GDM1 (cell line): ENCODE results near the gene SCLY.

ENCODE experiments used
- DNase-seq: peaks from one replicate; lab custom pipeline; 2025; lab: John Stamatoyannopoulos, UW

The SCLY gene

DNA sequence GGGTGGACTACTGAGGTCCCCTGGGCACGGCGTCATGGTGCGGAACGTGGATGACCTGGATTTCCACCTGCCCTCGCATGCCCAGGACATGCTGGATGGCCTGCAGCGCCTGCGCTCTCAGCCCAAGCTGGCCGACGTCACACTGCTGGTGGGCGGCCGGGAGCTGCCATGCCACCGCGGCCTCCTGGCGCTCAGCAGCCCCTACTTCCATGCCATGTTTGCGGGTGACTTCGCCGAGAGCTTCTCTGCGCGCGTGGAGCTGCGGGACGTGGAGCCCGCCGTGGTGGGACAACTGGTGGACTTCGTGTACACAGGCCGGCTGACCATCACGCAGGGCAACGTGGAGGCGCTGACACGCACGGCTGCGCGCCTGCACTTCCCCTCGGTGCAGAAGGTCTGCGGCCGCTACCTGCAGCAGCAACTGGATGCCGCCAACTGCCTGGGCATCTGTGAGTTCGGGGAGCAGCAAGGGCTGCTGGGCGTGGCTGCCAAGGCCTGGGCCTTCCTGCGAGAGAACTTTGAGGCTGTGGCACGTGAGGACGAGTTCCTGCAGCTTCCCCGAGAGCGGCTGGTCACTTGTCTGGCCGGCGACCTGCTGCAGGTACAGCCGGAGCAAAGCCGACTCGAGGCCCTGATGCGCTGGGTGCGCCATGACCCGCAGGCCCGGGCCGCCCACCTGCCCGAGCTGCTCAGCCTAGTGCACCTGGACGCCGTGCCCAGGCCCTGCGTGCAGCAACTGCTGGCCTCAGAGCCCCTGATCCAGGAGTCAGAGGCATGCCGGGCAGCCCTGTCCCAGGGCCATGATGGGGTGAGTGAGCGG is 80.1 kb downstream of the SCLY start:
- no peak for DNase-seq

DNA sequence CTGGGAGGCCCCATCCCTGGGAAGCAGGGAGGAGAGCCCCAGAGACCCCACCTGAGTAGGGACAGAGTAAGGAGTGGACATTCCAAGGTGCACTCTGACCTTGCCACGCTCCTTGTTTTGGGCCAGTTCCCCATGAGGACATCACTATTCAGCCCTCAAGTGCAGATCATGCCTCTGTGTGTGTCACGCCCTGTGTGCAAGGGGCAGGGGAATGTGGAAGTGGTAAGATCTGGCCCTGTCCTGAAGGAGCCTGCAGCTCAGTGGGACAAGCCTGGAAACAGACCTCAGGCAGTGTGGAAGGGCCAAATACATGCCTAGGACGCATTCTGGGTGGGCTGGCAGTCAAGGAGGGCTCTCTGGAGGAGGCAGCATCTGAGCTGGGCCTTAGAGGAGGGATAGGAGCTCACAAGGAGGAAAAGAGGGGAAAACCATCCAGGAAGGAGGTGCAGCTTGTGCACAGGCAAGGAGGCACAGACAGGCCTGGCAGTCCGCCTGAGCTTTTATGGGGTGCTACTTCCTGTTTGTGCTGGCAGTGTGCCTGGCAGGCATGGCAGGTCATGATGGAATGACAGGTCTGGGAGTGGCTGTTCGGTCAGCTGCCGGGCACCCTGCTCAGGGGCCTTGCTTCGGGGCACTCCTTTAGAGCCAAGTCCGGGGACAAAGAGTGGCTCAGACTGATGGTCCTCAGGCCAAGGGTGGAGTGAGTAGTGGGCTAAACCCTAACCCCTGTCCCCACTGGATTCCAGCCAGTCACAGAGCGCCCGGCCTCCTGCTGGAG is 80.9 kb downstream of the SCLY start:
- DNase-seq, result no peak

DNA sequence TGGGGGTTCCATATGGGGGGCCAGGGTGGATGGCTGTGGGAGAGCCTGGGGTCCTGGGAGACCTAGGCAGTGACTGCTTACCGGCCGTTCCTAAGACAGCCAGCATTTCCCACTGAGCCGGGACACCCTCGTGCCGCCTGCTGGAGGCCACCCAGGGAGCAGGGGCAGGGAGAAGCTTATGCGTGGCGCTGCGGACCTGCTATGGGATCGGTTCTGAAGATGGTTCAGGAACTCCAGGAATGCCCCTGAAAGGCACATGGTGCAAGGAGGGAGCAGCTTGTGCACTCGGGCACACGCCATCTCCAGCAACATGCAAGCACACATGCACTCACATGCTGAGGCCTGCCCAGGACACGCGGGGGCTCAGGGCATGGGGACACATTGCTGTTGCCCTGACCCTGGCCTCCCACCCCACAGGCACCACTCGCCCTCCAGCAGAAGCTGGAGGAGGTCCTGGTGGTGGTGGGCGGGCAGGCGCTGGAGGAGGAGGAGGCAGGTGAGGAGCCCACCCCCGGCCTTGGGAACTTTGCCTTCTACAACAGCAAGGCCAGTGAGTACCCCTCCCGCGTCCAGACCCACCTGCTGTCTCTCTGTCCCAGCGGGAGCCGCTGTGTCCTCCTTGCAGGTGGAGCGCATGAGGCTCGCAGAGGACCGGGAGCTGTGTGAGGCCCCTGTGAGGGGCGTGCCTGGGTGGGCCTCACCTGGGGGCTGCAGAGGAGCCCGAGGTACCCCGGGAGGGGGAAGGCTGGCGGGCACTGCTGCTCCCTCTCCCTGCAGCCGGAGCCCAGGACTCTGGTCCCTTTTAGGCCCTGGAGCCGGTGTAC is 81.8 kb downstream of the SCLY start:
- no peak for DNase-seq

DNA sequence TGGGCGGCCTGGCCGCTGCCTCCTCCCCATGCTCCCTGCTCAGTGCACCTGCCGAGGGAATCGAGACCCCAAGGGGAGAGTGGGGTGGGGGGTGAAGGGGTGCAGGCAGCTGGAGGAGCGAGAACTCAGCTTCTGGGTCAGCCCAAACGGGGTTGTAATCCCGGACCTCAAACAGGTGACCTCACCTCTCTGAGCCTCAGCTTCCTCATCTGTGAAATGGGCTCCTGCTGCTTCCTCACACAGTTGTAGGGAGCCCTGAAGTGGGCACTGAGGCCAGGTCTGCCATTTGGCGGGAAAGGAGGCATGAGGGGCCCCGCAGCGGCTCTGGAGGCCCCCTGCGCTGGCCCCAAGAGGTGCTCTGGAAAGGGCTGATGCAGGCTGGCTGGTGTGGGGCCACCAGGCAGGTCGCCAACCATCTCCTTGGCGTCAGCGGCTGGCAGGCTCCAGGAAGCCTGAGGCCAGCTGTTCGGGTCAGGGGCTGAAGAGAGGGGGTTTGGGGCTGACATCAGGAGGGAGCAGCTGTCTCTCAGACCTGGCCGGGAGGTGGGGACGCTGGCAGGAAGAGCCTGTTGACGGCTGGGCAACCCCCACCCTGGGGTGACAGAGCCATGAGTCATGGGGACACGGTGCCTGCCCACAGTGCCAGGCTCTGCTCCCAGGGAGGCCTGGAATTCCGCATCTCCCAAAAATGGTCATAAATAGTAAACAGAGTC is 82.6 kb downstream of the SCLY start:
- DNase-seq, result no peak

DNA sequence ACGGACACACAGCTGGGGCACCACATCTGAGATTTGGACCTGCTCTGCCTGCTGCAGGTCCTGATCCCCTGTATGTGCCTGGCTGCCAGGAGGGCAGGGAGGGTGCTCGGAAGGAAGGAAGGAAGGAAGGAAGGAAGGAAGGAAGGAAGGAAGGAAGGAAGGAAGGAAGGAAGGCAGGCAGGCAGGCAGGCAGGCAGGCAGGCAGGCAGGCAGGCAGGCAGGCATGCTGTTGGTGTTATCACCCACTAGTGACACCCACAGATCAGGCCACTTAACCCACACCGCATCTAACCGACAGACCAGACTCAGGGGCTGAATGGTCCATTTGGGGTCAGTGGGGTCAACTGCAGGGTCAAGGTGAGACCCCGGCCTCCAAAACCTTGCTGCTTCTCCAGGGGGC is 83.5 kb downstream of the SCLY start:
- no peak for DNase-seq

DNA sequence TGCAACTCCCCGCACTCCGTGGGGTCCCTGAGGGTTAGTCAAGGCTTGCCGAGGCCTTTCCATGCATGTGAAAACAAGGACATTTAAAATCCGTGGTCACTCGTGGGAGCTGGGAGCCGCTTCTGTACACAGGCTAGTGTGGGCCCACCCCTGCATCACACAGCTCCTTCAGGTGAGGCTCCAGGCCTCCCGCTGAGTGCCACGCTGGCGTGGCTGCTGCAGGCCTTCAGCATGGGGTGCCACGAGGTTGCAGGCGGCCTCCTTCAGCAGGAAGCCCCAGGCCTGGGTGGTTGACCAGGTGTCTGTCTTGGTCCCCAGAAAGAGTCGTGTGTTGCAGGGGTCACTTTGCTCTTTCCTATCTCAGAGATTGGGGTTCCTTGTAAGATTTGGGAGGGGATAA is 84.2 kb downstream of the SCLY start:
- DNase-seq, result no peak

DNA sequence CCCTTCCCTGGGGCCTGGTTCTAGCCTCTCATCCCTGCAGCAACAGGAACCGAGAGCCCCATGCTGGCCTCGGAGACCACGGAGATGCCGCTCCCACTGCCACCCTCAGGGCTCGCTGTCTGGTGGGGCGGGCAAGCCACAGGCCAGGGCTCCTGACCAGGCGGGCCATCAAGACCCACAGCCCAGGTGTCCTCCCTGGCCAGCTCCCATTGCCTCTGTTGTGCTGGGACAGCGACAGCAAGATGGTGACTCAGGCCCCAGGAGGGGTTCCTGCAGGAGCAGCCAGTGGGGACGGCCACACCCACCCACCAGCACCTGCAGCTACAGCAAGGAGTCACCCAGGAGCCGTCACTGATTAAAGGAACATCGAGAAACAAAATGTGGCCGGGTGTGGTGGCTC is 85.0 kb downstream of the SCLY start:
- no peak for DNase-seq

DNA sequence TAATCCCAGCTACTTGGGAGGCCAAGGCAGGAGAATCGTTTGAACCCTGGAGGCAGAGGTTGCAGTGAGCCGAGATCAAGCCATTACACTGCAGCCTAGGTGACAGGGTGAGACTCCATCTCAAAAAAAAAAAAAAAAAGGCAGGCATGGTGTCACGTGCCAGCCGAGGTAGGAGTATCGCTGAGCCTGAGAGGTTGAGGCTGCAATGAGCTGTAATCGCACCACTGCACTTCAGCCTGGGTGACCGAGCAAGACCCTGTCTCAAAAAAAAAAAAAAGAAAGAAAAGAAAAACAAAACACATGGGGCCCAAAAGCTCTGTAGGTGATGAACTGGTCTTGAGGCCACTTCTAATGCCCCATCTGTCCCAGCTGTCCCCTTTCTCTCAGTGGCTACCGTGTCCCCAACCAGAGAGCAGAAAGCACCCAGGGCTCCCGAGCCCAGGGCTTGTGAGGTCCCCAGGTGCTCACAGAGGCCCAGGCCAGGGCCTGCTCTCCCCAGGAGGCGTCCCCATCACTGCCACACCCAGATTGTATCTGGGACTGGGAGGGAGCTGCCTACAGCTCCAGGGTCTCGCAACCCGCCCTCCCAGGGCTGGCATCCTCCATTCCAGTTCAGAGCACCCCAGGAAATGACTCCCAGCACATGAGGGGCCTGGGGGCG is 86.2 kb downstream of the SCLY start:
- no peak for DNase-seq

DNA sequence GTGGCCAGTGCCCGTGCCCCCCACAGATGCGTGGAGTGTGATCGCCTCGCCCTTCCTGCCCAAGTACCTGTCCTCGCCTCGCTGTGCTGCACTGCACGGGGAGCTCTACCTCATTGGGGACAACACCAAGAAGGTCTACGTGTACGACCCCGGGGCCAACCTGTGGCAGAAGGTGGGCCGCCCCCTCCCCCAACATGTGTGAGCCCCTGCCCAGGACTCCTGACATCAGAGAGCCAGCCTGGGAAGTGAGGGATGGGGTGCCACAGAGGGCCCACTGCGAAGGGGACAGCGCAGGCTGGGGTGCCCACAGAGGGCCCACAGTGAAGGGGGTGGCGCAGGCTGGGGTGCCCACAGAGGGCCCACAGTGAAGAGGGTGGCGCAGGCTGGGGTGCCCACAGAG is 88.2 kb downstream of the SCLY start:
- DNase-seq, result no peak
